Gastrocnemius medialis (tissue), 4 donors: Measurements from ENCODE around the gene ACTN4. TPM values are rescaled to one million over a fixed set of nuclear protein-coding genes. Genes with fewer than 3 reads are reported as not detected.
A peak's percentile ranks its signal among the peaks of the same experiment; 100 is the strongest.
"Not testable (repeated sequence)": the region's sequence is repeated elsewhere in the genome, so short reads cannot be mapped to it uniquely, and the experiment has no call there.

Experiments
- ATAC-seq, 2 donors: fragments of 150-250 bp; one replicate each; pipeline ENCODE4 v1.9.1; 2016
- DNase-seq, 2 donors: peaks; one replicate each; pipeline ENCODE4 v3.0.0-alpha.2; 2019
- H3K27ac ChIP-seq, 4 donors: fragments of 200-600 bp; sonication (generic); 1 replicate in 1 of 4; 2 replicates in 3 of 4; pipeline ENCODE4 v1.5.1; 2016 to 2018; ENCODE audit warnings: mild to moderate bottlenecking in 2 of 4, moderate library complexity in 1 of 4
- H3K27me3 ChIP-seq, 3 donors: fragments of 200-600 bp; sonication (generic) in 2 of 3; 1 replicate in 1 of 3; 2 replicates in 2 of 3; pipeline versions ENCODE4 v1.5.1 to v1.6.0; 2016 to 2019; ENCODE audit warnings: mild to moderate bottlenecking in 1 of 3, moderate library complexity in 1 of 3
- H3K36me3 ChIP-seq, 2 donors: fragments of 200-600 bp; sonication (generic) in 1 of 2; one replicate each; pipeline ENCODE4 v1.5.1; 2017 to 2018
- H3K4me1 ChIP-seq, 2 donors: fragments of 200-600 bp; sonication (generic) in 1 of 2; one replicate each; pipeline ENCODE4 v1.5.1; 2016 to 2017; ENCODE audit warnings: mild to moderate bottlenecking in 2 of 2
- H3K4me3 ChIP-seq, 4 donors: fragments of 200-600 bp; sonication (generic) in 3 of 4; 1 replicate in 1 of 4; 2 replicates in 3 of 4; pipeline ENCODE4 v1.5.1; 2016 to 2019; ENCODE audit warnings: mild to moderate bottlenecking in 2 of 4
- H3K9me3 ChIP-seq, 3 donors: fragments of 200-600 bp; sonication (generic) in 2 of 3; 1 replicate in 1 of 3; 2 replicates in 2 of 3; pipeline ENCODE4 v1.5.1; 2016 to 2019
- POLR2A ChIP-seq, 2 donors: fragments of 450-650 bp; IDR thresholded peaks; one replicate each; pipeline ENCODE4 v1.6.1; 2017; ENCODE audit warnings: antibody characterized with exemption in 2 of 2, mild to moderate bottlenecking in 2 of 2, moderate library complexity in 2 of 2
- in situ Hi-C, 4 donors: fragments of 200-750 bp; cut with MboI; loops; one replicate each; pipeline versions ENCODE4 v1.15.0 to v1.8.0; 2017; ENCODE audit warnings: low sequenced_read_pairs in 4 of 4
- intact Hi-C: fragments of 100-400 bp; cut with DNase I; formaldehyde crosslinking; loops from one replicate; pipeline ENCODE4 v1.15.1; 2023; ENCODE audit warnings: low total_unique reads
- total RNA-seq, 4 donors: library from RNA; depleted of rRNA; stranded (reverse); fragments of >200 nt; gene quantifications; one replicate each; pipeline versions ENCODE4 v1.1.0 to v1.2.3, GENCODE V29; 2016
- TF ChIP-seq, protein P1 (sequence below), 5 experiments: fragments of 450-650 bp in 3 of 5; fragments of 200-600 bp in 2 of 5; sonication (generic) in 2 of 5; IDR thresholded peaks in 4 of 5; conservative IDR thresholded peaks in 1 of 5; 1 replicate in 4 of 5; 2 replicates in 1 of 5; pipeline ENCODE4 v1.5.1; 2016 to 2019; ENCODE audit warnings: antibody characterized with exemption in 5 of 5, mild to moderate bottlenecking in 3 of 5, moderate library complexity in 3 of 5

ACTN4 gene
- 10 to 100 TPM; 32.0 to 85.3 (median 63.9) TPM for total RNA-seq

DNA sequence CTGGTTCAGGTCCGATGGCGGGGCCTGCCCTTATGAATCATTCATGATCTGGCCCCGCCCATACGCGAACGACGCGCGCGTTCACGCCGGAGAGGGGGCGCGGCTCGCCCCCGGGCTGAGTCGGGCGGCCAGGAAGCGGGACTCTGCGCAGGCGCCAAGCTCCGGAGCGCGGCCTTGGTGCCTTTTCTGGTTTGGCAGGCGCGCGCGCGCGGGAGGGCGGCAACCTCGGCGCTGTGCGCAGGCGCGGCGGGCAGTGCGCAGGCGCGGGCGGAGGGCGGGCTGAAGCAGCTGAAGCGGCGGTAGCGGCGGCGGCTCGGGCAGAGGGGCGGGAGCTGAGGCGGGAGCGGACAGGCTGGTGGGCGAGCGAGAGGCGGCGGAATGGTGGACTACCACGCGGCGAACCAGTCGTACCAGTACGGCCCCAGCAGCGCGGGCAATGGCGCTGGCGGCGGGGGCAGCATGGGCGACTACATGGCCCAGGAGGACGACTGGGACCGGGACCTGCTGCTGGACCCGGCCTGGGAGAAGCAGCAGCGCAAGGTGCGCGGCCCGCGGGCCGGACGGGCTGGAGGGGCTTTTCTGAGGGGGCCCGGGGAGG, at the start of gene ACTN4:
Gene ACTN4 (plus strand): TSS at position 282 of the 598 bp plus-strand sequence. CDS start 97 bp downstream, at position 379.
- DNase-seq (peak; percentile 97 to 98), ATAC-seq (peak; percentile 68 to 81)
- peak within 1 kb of the TSS; percentile 90 to 100 (median 100) for H3K4me3 ChIP-seq
- in situ Hi-C loops = loop anchor here in 2 of 4 donors (10.0 to 25.0 kb wide), 2 partner anchors 47 to 190 kb away; partner anchors contain the start of genes ECH1 (in 1 of the 2) and HNRNPL (in 1 of the 2)
- H3K36me3 ChIP-seq = no peaks in the 10 kb centered on the region
- H3K9me3 ChIP-seq = no peaks in the 10 kb centered on the region
- TF ChIP-seq, protein P1, sequence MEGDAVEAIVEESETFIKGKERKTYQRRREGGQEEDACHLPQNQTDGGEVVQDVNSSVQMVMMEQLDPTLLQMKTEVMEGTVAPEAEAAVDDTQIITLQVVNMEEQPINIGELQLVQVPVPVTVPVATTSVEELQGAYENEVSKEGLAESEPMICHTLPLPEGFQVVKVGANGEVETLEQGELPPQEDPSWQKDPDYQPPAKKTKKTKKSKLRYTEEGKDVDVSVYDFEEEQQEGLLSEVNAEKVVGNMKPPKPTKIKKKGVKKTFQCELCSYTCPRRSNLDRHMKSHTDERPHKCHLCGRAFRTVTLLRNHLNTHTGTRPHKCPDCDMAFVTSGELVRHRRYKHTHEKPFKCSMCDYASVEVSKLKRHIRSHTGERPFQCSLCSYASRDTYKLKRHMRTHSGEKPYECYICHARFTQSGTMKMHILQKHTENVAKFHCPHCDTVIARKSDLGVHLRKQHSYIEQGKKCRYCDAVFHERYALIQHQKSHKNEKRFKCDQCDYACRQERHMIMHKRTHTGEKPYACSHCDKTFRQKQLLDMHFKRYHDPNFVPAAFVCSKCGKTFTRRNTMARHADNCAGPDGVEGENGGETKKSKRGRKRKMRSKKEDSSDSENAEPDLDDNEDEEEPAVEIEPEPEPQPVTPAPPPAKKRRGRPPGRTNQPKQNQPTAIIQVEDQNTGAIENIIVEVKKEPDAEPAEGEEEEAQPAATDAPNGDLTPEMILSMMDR (IDR thresholded peaks at IDR 0.05 in 4 of 5, conservative IDR thresholded peaks at IDR 0.05 in 1 of 5) = no peak
- TF ChIP-seq POLR2A (IDR thresholded peaks at IDR 0.05) = peak; percentile 100
- intact Hi-C loops = loop anchor here (5.0 to 10.0 kb wide), 2 partner anchors 67 to 85 kb away; no protein-coding TSS in a partner anchor
- H3K27ac ChIP-seq = peak within 1 kb of the TSS; percentile 98 to 100 (median 99)
- peaks cover 36 to 41% of the 10 kb centered on the region in 2 donors for H3K4me1 ChIP-seq
- no peaks in the 10 kb centered on the region for H3K27me3 ChIP-seq

DNA sequence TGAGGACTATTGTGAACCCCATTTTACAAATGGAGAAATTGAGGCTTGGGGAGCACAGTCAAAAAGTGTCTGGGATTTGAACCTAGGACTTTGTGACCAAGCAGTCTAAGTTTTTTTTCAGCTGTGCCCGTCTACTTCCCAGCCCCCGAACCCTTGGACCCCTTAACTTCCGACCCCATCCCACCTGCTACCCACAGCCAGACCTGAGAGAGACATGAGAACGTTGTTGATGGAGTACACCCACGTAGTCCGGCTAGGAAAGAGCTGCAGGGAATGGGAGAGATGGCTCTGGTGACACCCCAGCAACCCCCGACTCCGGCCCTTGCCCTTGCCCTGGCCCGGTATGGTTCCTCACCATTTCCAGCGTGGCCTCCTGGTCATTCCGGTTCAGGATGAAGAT, 47.7 kb upstream of the ACTN4 start:
- Histone ChIP-seq H3K4me3 (no peak overlapping the region), H3K4me1 (peaks cover 0 to 4% of the 10 kb centered on the region in 2 donors), H3K27me3 (no peaks in the 10 kb centered on the region), H3K9me3 (no peaks in the 10 kb centered on the region), H3K36me3 (no peaks in the 10 kb centered on the region), H3K27ac (no peak overlapping the region)
- in situ Hi-C loops = no loop called here
- no peak for TF ChIP-seq POLR2A (IDR thresholded peaks at IDR 0.05)
- ATAC-seq (no peak), DNase-seq (no peak)
- intact Hi-C loops = loop anchor here (10.0 kb wide), 1 partner anchor 55 kb away; no protein-coding TSS in a partner anchor

DNA sequence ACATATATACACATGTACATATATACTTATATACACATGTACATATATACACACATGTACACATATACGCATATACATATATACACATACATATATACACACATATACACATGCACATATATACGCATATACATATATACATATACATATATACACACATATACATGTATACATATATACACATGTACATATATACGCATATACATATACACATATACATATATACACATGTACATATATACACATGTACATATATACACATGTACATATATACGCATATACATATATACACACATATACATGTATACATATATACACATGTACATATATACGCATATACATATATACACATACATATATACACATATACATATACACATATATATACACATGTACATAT, 44.6 kb upstream of the ACTN4 start:
- H3K9me3 ChIP-seq, ATAC-seq, H3K4me3 ChIP-seq, DNase-seq, H3K4me1 ChIP-seq, intact Hi-C loops, H3K27ac ChIP-seq, H3K27me3 ChIP-seq, H3K36me3 ChIP-seq, in situ Hi-C loops: not testable (repeated sequence)

DNA sequence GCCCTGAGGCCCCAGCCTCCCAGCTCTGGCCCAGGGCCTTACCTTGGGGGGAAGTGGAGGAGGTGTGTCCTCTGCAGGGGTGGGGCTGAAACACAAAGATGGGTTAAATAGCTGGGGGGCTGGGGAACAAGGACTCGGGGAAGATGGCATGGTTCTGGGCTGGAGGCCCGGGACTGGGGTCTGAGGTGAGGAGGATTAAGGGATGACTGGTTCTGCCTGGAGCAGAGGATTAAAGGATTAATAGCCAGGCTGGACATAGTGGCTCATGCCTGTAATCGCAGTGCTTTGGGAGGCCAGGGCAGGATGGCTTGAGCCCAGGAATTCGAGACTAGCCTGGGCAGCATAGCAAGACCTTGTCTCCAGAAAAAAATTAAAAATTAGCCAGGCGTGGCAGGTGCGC, 41.3 kb upstream of the ACTN4 start:
- DNase-seq (no peak), ATAC-seq (no peak)
- no peaks in the 10 kb centered on the region for H3K9me3 ChIP-seq
- intact Hi-C loops = no loop called here
- H3K36me3 ChIP-seq = no peaks in the 10 kb centered on the region
- TF ChIP-seq POLR2A (IDR thresholded peaks at IDR 0.05) = no peak
- TF ChIP-seq, protein P1 (IDR thresholded peaks at IDR 0.05 in 4 of 5, conservative IDR thresholded peaks at IDR 0.05 in 1 of 5) = no peak
- no peaks in the 10 kb centered on the region for H3K4me1 ChIP-seq
- in situ Hi-C loops = no loop called here
- no peak overlapping the region for H3K27ac ChIP-seq
- no peak overlapping the region for H3K4me3 ChIP-seq
- H3K27me3 ChIP-seq = no peaks in the 10 kb centered on the region

DNA sequence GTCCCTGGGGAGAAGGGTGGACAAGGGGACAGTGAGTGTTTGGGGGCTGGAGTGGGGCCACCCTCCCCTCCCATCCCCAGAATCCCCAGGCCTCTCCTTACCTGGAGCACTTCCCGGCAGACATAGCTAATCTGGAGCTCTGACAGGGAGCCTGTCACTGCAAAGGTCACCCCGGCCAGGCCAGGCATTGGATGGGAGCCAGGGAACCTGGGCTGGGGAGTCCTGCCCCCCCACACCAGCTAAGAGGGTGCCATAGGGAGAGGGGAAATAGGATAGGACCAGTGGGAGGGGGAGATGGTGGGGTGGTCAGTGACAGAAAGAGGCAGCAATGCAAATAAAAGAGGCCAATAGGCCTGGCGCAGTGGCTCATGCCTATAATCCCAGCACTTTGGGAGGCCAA, 33.2 kb upstream of the ACTN4 start:
- H3K27ac ChIP-seq = no peak overlapping the region
- H3K4me1 ChIP-seq = peaks cover 7% of the 10 kb centered on the region in 2 donors
- no peaks in the 10 kb centered on the region for H3K9me3 ChIP-seq
- H3K4me3 ChIP-seq = no peak overlapping the region
- DNase-seq (no peak), ATAC-seq (no peak)
- no peaks in the 10 kb centered on the region for H3K36me3 ChIP-seq
- intact Hi-C loops (no loop called here), in situ Hi-C loops (no loop called here)
- TF ChIP-seq, protein P1 (IDR thresholded peaks at IDR 0.05 in 4 of 5, conservative IDR thresholded peaks at IDR 0.05 in 1 of 5) = no peak
- no peak for TF ChIP-seq POLR2A (IDR thresholded peaks at IDR 0.05)
- H3K27me3 ChIP-seq = no peaks in the 10 kb centered on the region
